Cerebellar nuclear complex (tissue), 1 donor: Measurements from ENCODE around the gene DDN.
A peak's percentile ranks its signal among the peaks of the same experiment; 100 is the strongest.

ENCODE experiments used
- DNase-seq, 2 experiments: peaks; one replicate each; lab custom pipeline; 2025; lab: John Stamatoyannopoulos, UW

DDN gene

DNA sequence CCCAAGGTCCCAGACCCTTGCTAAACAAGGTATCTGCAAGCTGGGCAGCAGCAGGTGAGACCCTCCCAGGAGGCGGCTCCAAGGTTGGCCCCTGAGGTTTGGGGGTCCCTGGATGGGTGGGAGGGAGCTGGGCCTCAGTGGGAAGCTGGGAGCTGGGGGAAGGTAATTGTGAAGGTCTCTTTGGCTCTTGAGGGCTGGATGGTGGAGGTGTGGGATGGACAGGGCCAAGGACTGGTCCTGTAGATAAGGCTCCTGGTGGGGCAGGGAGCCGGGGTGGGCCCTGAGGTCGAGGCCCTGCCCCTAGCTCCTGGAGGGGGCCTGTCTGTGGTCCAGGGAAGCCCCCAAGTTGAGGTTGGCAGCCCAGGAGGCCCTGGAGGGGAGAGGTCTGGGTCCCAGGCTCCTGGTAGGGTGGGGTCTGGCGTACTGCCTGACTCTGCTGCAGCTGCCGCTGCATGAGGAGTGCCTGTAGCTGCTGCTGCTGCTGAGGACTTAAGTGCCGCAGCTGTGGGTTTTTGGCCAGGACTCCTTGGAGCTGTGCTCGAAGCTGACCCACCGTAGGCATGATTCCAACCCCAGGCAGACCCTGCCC is 32.5 kb upstream of the DDN start:
- DNase-seq: no peak

DNA sequence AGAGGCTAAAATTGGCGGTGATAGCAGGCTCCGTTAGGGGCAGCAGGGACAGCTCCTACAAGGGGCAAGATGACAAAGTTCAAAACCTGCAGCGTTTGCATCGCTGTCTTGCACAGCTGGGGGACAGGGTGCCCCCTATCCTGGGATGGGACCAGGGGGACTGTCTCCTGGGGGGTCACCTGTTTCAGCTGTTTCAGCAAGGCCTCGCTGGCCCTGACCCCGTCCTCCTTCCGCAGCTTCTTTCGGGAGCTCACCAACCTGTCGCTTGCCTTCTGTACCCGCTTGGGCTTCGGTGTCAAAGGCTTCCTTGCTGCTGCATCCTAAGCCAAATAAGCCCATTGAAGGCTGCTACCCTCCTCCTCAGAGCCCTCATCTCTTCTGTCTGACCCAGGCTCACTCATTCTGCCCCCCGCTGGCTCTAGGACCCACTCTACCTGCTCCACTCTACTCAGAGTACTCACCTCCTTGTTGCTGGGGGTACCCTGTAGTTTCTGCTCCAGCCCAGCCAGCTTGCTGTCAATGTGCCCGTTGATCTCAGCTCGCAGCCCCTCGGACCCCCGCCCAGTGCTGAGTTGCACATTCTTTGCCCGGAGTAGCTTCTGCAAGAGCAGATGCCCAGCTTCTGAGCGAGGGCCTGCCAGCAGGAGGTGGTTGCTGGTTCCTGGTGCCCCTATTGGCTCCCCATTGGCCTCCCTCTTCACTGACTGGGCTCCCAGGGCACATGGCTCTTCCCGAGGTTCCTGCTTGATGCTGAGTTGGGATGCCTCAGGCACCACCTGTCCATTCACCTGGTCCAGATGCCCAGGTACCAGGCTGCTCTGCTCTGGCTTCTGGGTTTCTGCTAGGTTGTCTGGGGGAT is 31.8 kb upstream of the DDN start:
- DNase-seq: no peak

DNA sequence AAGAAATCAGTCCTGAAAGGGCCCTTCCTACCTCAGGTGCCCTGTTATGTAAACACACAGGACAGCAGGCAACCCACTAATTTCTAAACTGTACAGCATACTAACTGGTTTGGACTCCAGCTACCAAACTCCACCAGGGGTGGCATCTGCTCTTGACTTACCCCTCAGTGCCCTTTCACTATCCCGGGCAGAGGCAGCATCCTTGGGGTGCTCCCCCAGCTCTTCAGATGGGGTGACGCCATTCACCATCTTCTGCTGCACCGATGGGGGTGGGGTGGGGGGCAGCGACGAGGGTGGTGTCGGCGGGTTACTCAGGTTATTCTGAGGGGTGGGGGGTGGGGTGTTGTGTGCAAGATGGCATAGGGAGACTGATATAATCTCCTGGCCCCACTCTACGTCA is 30.9 kb upstream of the DDN start:
- DNase-seq: no peak

DNA sequence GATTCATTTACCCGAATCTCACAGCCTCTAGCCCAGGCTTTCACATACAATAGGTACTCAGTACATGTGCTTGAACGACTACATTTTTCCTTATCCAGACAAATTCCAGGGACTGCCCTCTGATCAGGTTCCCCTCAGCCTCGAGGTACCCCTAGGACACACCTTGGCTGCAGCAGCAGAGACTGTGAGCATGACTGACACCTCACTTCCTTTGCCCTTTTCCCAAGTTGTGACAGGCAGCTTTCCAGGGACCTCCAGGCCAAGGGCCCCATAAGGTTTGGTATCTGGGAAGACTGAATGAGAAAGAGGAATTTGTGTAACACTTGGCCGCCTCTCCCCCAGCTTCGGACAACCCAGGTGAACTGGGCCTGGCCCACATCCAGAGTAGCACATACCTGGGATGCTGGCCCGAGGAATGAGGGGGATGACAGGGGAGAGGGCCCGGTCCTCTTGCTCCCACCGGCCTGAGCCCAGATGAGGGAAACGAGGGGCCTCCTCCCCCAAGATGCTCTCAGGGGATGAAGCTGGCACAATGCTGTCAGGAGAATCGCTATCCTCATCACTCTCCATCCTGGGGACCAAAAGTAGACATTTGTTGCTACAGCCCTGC is 29.6 kb upstream of the DDN start:
- no peak for DNase-seq

DNA sequence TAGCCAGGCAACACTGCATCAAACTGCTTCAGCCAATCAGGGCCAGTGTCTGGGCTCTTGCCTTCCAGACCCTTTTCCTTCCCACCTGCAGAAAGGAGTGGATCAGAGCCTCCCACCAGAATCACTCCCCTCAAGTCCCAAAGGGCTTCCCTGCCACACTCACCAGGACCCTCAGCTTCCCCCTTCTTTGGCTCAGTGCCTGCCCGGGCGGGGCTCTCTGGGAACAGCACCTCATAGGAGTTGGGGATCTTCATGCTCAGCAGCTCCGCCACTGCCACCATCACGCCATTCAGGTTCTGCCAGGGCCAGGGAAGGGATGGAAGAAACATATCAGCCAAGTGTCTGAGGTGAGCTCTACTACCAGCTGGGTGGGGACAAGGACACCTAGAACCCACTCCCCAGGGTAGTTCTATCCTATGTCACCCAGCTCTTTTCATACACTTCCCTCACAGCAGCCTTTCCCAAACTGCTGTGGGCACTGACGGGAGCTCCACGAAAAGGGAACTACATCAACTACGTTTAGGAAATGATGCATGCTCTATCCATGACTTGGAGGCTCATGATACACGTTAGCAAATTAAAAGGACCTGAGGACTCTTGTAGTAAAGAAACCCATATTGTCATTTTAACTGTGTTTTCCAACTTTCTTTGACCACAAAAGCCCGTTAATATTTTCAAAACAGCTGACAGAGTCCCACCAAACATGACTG is 28.8 kb upstream of the DDN start:
- no peak for DNase-seq

DNA sequence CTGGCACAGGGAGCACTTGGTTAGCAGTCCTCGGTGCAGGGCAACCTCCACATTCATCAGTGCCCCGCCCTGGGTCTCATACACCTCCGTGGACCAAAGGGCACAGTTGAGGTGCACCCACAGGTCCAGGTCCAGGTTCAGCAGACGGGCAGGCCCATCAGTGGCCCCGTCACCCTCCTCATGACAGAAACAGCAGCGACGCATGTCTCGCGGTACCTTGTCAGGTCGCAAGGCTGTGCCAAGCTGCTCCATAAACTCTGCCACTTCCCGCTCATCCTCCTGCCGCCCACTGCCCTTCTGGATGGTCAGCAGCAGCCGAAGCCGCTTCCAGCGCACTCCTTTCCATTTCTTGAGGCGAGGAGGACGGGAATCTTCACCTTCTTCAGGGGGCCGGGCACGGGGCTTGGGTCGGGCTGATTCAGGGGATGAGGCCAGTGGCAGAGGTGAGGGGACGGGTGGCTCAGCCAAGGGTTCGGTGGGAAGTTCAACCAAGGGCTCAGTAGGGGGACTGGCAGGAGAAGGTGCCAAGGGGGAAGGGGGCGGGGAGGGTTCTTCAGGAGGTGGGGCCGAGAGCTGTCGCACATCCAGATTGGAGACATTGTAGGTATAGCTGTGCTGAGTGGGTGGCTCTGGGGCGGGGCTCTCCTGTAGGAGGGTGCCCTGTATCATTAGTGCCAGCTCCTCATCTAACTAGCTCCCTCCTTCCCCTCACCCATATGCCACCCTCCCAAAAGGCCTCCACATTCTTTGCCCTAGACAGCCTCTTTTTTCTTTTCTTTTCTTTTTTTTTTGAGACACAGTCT is 27.7 kb upstream of the DDN start:
- DNase-seq: no peak

DNA sequence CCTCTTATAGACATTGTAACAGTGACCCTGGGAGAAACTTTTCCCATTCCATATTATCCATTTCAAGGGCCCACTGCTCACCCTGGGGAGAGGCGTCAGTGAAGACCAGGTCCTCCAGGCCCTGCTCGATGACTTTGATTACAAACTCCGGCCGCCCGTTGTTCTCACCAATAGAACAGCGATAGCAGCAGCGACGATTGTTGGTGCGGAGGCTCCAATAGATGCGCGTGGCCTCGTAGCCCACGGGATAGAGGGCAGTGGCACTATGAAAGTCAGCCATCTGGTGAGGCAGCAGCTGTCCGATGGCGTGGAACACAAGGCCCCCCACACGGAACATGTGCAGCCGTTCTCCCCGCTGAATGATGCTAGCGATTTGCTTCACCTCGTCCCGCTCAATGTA is 26.9 kb upstream of the DDN start:
- DNase-seq: no peak

DNA sequence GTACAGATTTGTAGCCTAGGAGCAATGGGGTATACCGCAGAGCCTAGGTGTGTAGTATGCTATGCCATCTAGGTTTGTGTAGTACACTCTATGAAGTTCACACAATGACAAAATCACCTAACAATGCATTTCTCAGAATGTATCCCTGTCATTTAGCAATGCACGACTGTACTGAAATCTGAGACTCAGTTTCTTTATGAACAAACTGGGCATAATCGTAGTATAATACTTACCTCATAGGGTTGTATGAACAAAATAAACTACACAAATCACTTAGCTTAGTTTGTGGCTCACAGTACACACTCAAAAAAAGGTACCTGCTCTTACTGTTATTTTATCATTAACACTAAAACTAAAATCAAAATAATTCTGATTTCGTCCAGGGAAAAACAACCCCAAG is 26.3 kb upstream of the DDN start:
- DNase-seq: no peak

DNA sequence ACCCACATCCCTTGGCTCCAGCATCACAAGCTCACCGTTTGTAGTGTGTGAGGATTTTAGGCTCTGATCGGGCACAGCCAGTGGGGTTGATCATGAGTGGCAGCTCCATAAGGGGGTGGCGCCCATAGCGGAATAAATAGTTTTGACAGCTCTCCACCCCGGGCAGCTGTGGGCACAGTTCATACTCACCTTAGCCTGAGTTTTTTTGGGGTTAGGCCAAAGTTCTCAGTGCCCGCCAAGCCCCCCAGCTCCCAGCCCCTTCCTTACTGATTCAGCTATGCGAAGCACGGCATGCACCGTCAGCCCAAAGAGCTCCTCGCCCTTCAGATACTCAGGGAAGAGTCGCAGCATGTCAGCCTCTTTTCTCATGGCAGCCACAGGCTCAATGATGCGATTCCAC is 25.4 kb upstream of the DDN start:
- DNase-seq: no peak

DNA sequence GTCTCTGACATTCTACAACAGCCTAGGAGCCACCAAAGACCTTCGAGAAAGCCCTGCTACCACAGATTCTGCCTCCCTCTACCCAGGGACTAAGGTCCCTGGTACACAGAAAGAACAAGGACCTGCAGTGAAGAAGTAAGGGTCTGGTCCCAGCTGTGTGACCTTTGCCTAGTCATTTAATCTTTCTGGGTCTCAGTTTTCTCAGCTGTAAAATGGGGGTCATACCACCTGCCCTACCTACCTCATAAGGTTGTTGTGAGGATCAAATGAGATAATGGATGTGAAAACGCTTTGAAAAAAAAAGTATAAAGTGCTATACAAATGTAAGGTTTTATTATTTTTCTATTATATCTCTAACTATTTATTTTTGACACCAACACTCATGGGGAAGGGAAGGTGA is 24.6 kb upstream of the DDN start:
- DNase-seq: no peak

DNA sequence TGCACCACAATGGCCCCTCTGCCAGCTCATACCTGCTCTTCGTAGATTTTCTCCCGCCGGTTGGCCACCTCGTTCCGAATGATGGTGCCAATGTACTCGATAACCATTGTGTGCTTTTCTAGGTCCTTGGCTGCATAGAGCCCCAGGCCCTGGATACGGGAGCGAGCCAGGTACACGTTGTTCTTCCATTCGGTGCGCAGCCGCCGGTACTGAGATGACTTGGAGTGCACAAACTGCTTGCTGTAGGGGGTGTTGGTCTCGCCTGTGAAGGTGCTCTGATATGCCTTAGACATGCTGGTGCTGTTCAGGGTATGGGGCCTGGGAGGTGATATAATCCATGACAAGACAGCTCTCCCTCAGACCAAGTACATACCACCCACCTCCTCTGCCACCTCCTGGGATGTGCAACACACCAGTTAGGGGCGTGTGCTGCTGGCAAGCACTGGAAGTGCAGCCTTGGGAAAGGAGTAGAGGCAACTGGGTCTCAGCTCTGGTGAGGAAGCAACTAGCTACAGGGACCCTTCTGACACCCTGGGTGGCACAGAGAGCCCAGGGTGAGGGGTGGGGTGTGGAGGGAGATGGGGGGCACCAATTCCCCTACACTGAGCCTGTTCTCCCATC is 23.5 kb upstream of the DDN start:
- DNase-seq: no peak

DNA sequence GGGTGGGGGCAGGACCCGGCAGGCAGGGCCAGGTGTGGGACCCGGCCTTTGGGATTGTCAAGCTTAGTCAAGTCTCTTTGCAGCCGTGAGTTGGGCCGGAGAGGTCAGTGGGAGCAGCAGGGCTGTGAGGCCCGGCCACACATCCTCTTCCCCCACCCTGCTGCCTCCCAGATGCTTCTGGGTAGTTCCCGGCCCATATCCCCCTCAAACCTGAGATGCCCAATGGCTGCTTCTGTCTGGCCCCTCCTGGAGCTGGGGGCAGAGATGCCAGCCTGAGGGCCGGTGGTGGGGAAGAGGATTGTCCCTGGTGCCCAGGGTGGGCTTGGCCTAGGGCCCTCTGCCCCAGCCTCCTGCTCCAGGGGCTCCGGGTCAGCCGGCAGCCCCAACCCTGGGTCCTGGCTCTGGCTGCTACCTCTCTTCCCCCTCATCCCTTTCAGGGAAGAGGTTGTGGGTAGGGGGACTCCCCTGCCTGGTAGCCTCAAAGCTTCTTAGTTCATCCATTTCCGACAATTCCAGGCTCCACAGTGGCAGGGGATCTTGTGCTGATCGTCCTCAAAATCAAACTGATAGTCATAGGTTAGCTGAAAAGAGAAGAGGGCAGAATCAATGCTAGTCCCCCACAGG is 22.2 kb upstream of the DDN start:
- DNase-seq: no peak

DNA sequence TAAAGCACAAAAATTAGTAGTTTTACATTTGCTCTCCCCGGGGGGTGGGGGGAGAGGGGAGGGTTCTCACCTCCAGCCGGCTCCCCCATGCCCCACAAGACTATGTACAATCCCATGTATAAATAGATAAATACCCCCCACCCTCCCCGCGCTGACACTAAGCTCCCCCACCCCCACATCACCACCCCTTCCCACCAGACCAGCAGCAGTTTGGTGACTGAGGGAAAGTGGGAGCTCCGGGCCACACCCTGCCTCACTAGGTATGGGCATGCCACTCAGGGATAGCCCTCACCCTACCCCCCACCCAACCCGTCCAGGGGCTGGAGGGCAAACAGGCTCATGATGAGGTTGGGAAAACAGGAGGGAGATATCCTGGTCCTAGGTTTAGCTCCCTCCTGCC is 21.3 kb upstream of the DDN start:
- no peak for DNase-seq

DNA sequence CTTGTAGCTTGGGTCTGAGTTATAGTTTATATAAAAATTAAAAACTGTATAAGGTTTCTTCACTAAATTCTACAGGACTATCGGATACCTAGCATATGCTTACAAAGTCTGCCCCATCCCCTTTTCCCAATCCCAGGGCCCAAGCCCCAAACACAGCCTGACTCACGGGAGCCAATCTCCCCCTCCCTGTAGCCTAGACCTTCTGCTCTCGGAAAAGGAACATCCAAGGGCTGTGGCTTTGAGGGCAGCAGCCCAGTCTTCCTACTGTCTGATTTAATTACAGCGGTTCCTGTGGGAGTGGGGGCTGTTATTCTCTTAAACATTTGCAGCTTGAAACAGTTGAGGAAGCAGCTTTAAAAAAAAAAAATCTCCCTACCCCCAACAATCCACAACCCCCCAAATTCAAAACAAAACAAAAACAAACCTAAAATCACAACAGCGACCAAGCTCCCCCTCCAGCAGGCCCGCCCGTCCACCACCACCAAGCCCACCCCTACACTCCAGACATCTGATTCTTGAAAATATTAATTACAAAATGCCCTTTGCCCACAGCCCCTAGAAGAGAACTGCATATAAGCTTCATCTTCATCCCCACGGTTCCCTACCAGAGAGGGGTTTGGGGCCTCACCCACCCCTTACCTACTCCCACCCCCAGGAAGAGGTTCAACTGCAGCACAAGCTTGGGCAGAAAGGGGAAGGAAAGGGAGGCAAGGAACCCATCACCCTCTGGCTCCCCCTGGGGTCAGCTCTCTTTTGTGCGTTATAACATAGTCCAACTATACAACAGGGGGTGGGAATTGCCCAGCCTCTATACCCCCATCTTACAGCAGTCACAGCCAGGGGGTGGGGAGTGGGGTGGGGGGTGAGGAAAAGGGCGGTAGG is 20.5 kb upstream of the DDN start:
- DNase-seq: no peak

DNA sequence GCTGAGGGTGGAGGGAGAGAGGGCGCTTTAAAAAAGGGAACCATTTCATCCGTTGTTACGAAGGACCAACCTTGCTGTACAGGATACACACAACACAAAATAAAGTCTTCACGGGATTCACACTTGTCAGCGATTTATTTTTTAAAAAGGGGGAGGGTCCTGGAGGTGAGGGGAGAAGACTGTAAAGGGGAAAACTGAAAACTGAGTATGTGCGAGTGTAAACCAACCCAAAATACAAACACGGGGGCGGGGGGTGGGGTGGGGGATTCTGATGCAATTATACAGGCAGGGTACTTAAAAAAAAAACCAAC is 19.9 kb upstream of the DDN start:
- no peak for DNase-seq

DNA sequence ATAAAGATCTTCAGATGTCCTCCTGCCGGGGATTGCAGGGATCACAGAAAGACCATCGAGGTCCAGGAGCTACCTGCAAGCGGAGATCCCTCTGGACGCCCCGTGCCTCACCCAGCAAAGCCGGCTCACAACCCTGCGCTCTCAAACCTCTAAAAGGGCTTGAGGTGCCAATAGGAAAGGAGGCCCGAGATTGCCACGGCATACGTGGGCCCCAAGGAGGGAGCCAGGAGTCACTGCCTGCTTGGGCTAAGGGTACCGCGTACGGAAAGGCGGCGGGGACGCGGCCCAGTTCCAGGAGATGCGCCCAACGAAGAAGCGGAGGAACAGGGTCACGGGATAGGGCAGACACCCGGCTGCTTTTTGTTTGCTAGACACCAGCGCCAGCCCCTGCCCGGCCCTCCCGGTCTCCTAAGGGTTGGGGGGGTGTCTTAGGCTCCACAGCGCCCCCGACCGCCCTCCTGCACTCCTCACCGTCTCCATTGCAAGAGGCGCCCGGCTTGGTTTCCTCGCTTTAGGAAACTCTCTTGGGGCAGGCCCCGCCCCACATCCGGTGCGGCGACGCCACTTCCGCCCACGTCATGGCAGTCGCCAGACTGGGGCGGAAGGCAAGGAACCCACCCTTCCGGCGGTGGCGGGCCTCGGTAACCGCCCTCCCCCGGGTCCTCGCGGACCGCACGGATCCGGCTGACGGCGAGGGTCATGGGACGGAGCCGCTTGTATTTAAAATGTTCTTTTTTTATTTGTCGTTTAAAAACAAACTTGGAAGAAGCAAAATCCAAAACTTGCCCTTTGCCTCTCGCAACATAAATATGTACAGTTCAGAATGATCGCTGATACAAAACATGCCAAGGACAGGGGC is 19.3 kb upstream of the DDN start, which contains the start of gene PRKAG1:
Gene PRKAG1, minus strand, starts transcription at position 516 of the 859 bp plus-strand sequence. Its CDS starts 36 bp downstream, at position 480.
- DNase-seq: peak; percentile 58 to 75

DNA sequence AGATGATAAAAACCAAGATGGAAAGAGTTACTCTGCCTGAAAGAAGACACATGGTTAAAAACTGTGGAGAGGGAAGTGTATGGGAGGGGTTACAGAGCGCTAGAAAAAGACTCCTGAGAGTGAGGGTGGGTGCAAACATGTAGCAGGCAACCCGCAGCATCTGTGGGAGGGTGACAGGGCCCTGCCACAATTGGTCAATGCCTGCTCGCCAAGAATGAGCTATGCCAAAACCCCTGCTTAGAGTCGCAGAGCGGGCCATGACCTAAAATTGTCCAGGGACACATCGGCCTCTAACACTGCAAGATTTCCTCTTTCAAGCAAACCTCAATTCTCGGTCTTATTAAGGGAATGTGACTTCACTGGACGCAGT is 18.7 kb upstream of the DDN start:
- DNase-seq: no peak

DNA sequence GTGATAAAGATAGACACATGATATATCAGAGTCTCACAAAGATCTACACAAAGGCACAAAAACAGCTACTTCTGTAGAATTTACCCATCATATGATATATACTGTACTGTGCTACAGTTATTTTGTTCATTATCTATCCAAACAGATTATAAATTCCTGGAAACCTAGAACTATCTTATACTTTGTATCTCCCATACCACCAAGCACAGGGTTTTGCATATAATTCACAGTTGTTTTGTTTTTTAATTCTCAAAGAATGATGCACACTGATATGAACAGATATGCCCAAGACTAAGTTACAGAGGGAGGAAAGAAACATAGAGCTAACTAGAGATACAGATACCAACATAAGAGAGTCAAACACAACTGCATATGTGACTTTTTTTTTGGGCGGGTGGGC is 16.0 kb upstream of the DDN start:
- no peak for DNase-seq

DNA sequence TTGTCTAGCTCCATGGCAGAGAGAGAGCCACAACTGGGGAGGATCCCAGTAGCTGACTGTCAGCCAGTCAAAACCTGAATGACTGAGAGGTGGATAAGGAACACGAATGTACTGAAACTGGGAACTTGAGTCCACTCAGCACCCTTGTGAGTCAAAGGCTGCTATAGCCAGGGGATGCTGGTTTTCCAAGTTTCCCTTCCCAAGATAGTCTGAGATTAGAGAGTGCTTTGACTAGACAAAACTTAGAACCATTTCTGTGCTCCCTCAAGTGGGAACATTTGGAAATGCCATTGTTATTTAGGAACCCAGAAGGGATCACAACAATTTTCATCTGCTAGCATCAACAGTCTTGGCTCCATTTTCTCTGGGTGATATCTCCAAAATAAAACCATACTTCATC is 15.4 kb upstream of the DDN start:
- no peak for DNase-seq
